Measurements from ENCODE around the gene PDIK1L.

GRCh38 chr1:26084091-26084561 lies 27.5 kb upstream of the PDIK1L start:
- TF ChIP-seq, protein P1, sequence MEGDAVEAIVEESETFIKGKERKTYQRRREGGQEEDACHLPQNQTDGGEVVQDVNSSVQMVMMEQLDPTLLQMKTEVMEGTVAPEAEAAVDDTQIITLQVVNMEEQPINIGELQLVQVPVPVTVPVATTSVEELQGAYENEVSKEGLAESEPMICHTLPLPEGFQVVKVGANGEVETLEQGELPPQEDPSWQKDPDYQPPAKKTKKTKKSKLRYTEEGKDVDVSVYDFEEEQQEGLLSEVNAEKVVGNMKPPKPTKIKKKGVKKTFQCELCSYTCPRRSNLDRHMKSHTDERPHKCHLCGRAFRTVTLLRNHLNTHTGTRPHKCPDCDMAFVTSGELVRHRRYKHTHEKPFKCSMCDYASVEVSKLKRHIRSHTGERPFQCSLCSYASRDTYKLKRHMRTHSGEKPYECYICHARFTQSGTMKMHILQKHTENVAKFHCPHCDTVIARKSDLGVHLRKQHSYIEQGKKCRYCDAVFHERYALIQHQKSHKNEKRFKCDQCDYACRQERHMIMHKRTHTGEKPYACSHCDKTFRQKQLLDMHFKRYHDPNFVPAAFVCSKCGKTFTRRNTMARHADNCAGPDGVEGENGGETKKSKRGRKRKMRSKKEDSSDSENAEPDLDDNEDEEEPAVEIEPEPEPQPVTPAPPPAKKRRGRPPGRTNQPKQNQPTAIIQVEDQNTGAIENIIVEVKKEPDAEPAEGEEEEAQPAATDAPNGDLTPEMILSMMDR (IDR thresholded peaks at IDR 0.05), result no peak
- TF ChIP-seq POLR2A (IDR thresholded peaks at IDR 0.05) (no peak), POLR2AphosphoS5 (IDR thresholded peaks at IDR 0.05) (no peak)

All from breast epithelium (tissue), 3 donors.